ENCODE results near the gene GFPT1. TPM values are rescaled to one million over a fixed set of nuclear protein-coding genes. Genes with fewer than 3 reads are reported as not detected.

GFPT1 gene
- total and polyA plus RNA-seq, 4 donors = 14.7 to 42.6 (median 18.1) TPM

GRCh38 chr2:69381337-69381737 lies 5.7 kb downstream of the GFPT1 start:
- Histone ChIP-seq H3K4me3 (ENCODE audit: low read depth in 1 of 3, low read length in 3 of 3) (no peak overlapping the region), H3K9ac (ENCODE audit: low read depth in 1 of 2, low read length in 2 of 2) (no peak overlapping the region), H3K4me1 (ENCODE audit: control insufficient read depth in 4 of 4, insufficient read depth in 4 of 4, low read length in 3 of 4) (peaks cover 4 to 11% (median 8%) of the 10 kb centered on the region in 4 donors), H3K36me3 (ENCODE audit: control insufficient read depth in 4 of 4, insufficient read depth in 3 of 4, low read depth in 1 of 4, low read length in 3 of 4) (no peaks in the 10 kb centered on the region), H3K9me3 (ENCODE audit: control insufficient read depth in 4 of 4, low read length in 3 of 4) (no peaks in the 10 kb centered on the region), H3K27ac (ENCODE audit: low read depth in 1 of 2, low read length in 2 of 2) (no peak overlapping the region), H3K27me3 (ENCODE audit: control insufficient read depth in 4 of 4, insufficient read depth in 4 of 4, low read length in 3 of 4) (no peaks in the 10 kb centered on the region)
- 94% methylated on average over 1 of the region's 1 CpG for WGBS
- TF ChIP-seq MAX (IDR thresholded peaks at IDR 0.05) (no peak), FOXA1 (IDR thresholded peaks at IDR 0.05) (no peak), FOXA2 (IDR thresholded peaks at IDR 0.05) (no peak), YY1 (IDR thresholded peaks at IDR 0.05) (no peak), ATF3 (IDR thresholded peaks at IDR 0.05) (no peak), RAD21 (IDR thresholded peaks at IDR 0.05) (no peak), CTCF (IDR thresholded peaks at IDR 0.05; ENCODE audit: low read depth, low read length, missing input control) (no peak), SP1 (IDR thresholded peaks at IDR 0.05) (no peak)
- no peak for DNase-seq (ENCODE audit: low spot score)

DNA sequence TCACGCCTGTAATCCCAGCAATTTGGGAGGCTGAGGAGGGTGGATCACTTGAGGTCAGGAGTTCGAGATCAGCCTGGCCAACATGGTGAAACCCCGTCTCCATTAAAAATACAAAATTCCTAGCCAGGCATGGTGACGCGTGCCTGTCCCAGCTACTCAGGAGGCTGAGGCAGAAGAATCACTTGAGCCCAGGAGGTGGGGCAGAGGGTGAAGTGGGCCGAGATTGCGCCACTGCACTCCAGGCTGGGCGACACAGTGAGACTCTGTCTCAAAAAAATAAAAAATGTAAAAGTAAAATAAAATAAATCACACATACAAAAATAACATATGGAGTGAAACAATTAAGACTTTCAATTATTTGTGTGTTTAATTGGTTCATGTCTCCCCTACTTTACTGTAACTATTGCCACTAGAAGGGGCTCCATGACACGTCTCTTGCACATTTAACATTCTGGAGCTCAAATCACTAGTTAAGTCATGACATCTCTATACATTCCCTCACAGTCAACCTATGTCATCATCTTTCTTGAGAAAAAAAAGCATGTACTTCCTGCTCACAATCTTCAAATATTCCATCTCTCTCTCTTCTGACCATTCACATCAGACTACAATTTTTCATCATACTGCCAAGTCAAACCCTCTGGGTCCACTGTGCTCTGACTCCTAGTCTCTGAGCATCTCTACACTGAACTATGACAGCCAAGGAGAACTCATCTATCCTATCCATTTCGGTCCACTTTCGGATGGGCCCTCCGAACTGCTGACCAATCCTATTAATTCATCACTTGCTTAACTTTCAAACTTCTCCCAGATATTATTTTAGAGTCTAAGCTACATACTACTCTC lies 6.7 kb downstream of the GFPT1 start:
- H3K9ac ChIP-seq (ENCODE audit: low read depth in 1 of 2, low read length in 2 of 2) = no peak overlapping the region
- no peak for DNase-seq (ENCODE audit: low spot score)
- H3K9me3 ChIP-seq (ENCODE audit: control insufficient read depth in 4 of 4, low read length in 3 of 4) = no peaks in the 10 kb centered on the region
- no peak for TF ChIP-seq ZBTB33 (IDR thresholded peaks at IDR 0.05)
- H3K27ac ChIP-seq (ENCODE audit: low read depth in 1 of 2, low read length in 2 of 2) = no peak overlapping the region
- no peaks in the 10 kb centered on the region for H3K36me3 ChIP-seq (ENCODE audit: control insufficient read depth in 4 of 4, insufficient read depth in 3 of 4, low read depth in 1 of 4, low read length in 3 of 4)
- H3K4me1 ChIP-seq (ENCODE audit: control insufficient read depth in 4 of 4, insufficient read depth in 4 of 4, low read length in 3 of 4) = peaks cover 7 to 11% (median 8%) of the 10 kb centered on the region in 4 donors
- H3K4me3 ChIP-seq (ENCODE audit: low read depth in 1 of 3, low read length in 3 of 3) = no peak overlapping the region
- WGBS = 97% methylated on average over 12 of the region's 12 CpGs
- H3K27me3 ChIP-seq (ENCODE audit: control insufficient read depth in 4 of 4, insufficient read depth in 4 of 4, low read length in 3 of 4) = no peaks in the 10 kb centered on the region

DNA sequence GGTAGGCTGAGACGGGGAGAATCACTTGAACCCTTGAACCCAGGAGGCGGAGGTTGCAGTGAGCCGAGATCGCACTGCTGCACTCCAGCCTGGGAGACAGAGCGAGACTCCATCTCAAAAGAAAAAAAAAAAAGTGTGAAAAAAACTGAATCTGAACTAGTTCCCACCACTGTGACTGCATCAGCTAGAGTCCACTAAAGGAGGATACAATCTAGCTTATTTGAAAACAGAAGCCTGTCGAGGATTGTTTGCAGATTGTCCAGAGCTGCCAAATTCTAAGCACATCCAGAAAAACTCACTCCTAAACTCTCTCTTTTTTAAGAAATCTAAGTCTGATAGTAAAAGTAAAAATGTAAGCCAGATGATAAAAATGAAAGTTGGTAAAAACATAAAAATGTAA lies 10.6 kb downstream of the GFPT1 start:
- H3K27me3 ChIP-seq (ENCODE audit: control insufficient read depth in 4 of 4, insufficient read depth in 4 of 4, low read length in 3 of 4) = no peaks in the 10 kb centered on the region
- no peak overlapping the region for H3K27ac ChIP-seq (ENCODE audit: low read depth in 1 of 2, low read length in 2 of 2)
- peaks cover 0 to 11% (median 6%) of the 10 kb centered on the region in 4 donors for H3K36me3 ChIP-seq (ENCODE audit: control insufficient read depth in 4 of 4, insufficient read depth in 3 of 4, low read depth in 1 of 4, low read length in 3 of 4)
- H3K4me3 ChIP-seq (ENCODE audit: low read depth in 1 of 3, low read length in 3 of 3) = no peak overlapping the region
- H3K9me3 ChIP-seq (ENCODE audit: control insufficient read depth in 4 of 4, low read length in 3 of 4) = no peaks in the 10 kb centered on the region
- peaks cover 6 to 11% (median 7%) of the 10 kb centered on the region in 4 donors for H3K4me1 ChIP-seq (ENCODE audit: control insufficient read depth in 4 of 4, insufficient read depth in 4 of 4, low read length in 3 of 4)
- 82% methylated on average over 6 of the region's 6 CpGs for WGBS
- no peak for DNase-seq (ENCODE audit: low spot score)
- H3K9ac ChIP-seq (ENCODE audit: low read depth in 1 of 2, low read length in 2 of 2) = no peak overlapping the region
- TF ChIP-seq HNF4G (IDR thresholded peaks at IDR 0.05) = no peak
- no peak for TF ChIP-seq RXRA (IDR thresholded peaks at IDR 0.05)
- TF ChIP-seq ATF3 (IDR thresholded peaks at IDR 0.05) = no peak
- TF ChIP-seq YY1 (IDR thresholded peaks at IDR 0.05) = no peak
- no peak for TF ChIP-seq TAF1 (conservative IDR thresholded peaks at IDR 0.05)
- TF ChIP-seq JUND (IDR thresholded peaks at IDR 0.05) = no peak
- no peak for TF ChIP-seq NR2F2 (IDR thresholded peaks at IDR 0.05)
- TF ChIP-seq SP1 (IDR thresholded peaks at IDR 0.05) = no peak
- no peak for TF ChIP-seq ZBTB33 (IDR thresholded peaks at IDR 0.05)
- no peak for TF ChIP-seq FOXA2 (IDR thresholded peaks at IDR 0.05)
- TF ChIP-seq, protein P1, sequence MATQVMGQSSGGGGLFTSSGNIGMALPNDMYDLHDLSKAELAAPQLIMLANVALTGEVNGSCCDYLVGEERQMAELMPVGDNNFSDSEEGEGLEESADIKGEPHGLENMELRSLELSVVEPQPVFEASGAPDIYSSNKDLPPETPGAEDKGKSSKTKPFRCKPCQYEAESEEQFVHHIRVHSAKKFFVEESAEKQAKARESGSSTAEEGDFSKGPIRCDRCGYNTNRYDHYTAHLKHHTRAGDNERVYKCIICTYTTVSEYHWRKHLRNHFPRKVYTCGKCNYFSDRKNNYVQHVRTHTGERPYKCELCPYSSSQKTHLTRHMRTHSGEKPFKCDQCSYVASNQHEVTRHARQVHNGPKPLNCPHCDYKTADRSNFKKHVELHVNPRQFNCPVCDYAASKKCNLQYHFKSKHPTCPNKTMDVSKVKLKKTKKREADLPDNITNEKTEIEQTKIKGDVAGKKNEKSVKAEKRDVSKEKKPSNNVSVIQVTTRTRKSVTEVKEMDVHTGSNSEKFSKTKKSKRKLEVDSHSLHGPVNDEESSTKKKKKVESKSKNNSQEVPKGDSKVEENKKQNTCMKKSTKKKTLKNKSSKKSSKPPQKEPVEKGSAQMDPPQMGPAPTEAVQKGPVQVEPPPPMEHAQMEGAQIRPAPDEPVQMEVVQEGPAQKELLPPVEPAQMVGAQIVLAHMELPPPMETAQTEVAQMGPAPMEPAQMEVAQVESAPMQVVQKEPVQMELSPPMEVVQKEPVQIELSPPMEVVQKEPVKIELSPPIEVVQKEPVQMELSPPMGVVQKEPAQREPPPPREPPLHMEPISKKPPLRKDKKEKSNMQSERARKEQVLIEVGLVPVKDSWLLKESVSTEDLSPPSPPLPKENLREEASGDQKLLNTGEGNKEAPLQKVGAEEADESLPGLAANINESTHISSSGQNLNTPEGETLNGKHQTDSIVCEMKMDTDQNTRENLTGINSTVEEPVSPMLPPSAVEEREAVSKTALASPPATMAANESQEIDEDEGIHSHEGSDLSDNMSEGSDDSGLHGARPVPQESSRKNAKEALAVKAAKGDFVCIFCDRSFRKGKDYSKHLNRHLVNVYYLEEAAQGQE (IDR thresholded peaks at IDR 0.05) = no peak
- TF ChIP-seq RAD21 (IDR thresholded peaks at IDR 0.05) = no peak

Data from liver (tissue), 9 donors.